Middle frontal gyrus (tissue), 1 donor: ENCODE measurements around the gene ALOX15B.
"Not testable (repeated sequence)": the region's sequence is repeated elsewhere in the genome, so short reads cannot be mapped to it uniquely, and the experiment has no call there.

Experiments
- DNase-seq: peaks from one replicate; pipeline ENCODE4 v3.0.0-alpha.2; 2015; ENCODE audit warnings: low spot score; ENCODE audit errors: extremely low spot score

Gene ALOX15B

GRCh38 chr17:8062435-8062806 lies 23.6 kb downstream of the ALOX15B start:
- no peak for DNase-seq

GRCh38 chr17:8062807-8063483 lies 24.1 kb downstream of the ALOX15B start:
- DNase-seq, result no peak

- DNase-seq, result no peak
Observed at GRCh38 chr17:8063761-8064534, 25.1 kb downstream of the ALOX15B start.

- DNase-seq, result no peak
Observed at GRCh38 chr17:8064561-8065019, 25.7 kb downstream of the ALOX15B start.

GRCh38 chr17:8066841-8067775 lies 28.2 kb downstream of the ALOX15B start:
- DNase-seq, result no peak

GRCh38 chr17:8067806-8068205 lies 28.9 kb downstream of the ALOX15B start:
- DNase-seq, result no peak

GRCh38 chr17:8068736-8069586 lies 30.1 kb downstream of the ALOX15B start:
- no peak for DNase-seq

- DNase-seq, result no peak
Observed at GRCh38 chr17:8069587-8069860, 30.7 kb downstream of the ALOX15B start.

GRCh38 chr17:8071496-8071895 lies 32.6 kb downstream of the ALOX15B start:
- no peak for DNase-seq

GRCh38 chr17:8072341-8072728 lies 33.5 kb downstream of the ALOX15B start:
- no peak for DNase-seq

GRCh38 chr17:8072729-8073461 lies 34.0 kb downstream of the ALOX15B start:
- DNase-seq, result no peak

- no peak for DNase-seq
Observed at GRCh38 chr17:8073627-8074484, 35.0 kb downstream of the ALOX15B start.

GRCh38 chr17:8074554-8074953 lies 35.7 kb downstream of the ALOX15B start:
- no peak for DNase-seq

GRCh38 chr17:8075081-8075480 lies 36.2 kb downstream of the ALOX15B start:
- no peak for DNase-seq

GRCh38 chr17:8075574-8076342 lies 36.9 kb downstream of the ALOX15B start:
- DNase-seq, result no peak

GRCh38 chr17:8076502-8077266 lies 37.8 kb downstream of the ALOX15B start:
- no peak for DNase-seq

GRCh38 chr17:8077939-8078338 lies 39.1 kb downstream of the ALOX15B start:
- not testable (repeated sequence) for DNase-seq
